Prostate gland (tissue), 2 donors: Measurements from ENCODE around the gene GSTM4.

Source experiments
- POLR2AphosphoS5 ChIP-seq: sonication (generic); formaldehyde crosslinking; IDR thresholded peaks from one replicate; pipeline ENCODE4 v1.6.1; 2017; ENCODE audit warnings: antibody characterized with exemption
- TF ChIP-seq, protein P1 (sequence below), 4 experiments: fragments of 200-600 bp in 2 of 4; fragments of 450-650 bp in 2 of 4; sonication (generic) in 2 of 4; IDR thresholded peaks; 1 replicate in 3 of 4; 2 replicates in 1 of 4; pipeline ENCODE4 v1.5.1; 2016 to 2019; ENCODE audit warnings: antibody characterized with exemption in 4 of 4, mild to moderate bottlenecking in 2 of 4, moderate library complexity in 2 of 4

DNA sequence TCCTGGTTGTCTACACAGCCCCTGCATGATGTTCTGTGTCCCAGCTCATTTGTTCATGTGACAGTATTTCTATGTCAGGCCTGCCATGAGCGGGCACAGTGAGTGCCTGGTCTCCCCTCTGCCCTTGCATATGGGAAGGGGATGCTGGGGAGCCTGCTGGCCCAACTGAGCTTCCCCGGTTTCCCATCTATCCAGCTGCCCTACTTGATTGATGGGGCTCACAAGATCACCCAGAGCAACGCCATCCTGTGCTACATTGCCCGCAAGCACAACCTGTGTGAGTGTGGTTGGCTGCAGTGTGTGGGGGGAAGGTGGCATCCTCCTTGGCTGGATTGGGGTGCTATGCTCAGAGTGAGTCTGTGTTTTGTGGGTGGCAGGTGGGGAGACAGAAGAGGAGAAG is 1.5 kb downstream of the GSTM4 start:
- no peak for TF ChIP-seq POLR2AphosphoS5
- TF ChIP-seq, protein P1, sequence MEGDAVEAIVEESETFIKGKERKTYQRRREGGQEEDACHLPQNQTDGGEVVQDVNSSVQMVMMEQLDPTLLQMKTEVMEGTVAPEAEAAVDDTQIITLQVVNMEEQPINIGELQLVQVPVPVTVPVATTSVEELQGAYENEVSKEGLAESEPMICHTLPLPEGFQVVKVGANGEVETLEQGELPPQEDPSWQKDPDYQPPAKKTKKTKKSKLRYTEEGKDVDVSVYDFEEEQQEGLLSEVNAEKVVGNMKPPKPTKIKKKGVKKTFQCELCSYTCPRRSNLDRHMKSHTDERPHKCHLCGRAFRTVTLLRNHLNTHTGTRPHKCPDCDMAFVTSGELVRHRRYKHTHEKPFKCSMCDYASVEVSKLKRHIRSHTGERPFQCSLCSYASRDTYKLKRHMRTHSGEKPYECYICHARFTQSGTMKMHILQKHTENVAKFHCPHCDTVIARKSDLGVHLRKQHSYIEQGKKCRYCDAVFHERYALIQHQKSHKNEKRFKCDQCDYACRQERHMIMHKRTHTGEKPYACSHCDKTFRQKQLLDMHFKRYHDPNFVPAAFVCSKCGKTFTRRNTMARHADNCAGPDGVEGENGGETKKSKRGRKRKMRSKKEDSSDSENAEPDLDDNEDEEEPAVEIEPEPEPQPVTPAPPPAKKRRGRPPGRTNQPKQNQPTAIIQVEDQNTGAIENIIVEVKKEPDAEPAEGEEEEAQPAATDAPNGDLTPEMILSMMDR (IDR thresholded peaks at IDR 0.05) = no peak
